SJSA1 (cell line): ENCODE results near the gene SERPINA9. TPM values are rescaled to one million over a fixed set of nuclear protein-coding genes. Genes with fewer than 3 reads are reported as not detected.
A peak's percentile ranks its signal among the peaks of the same experiment; 100 is the strongest.
"Not testable (repeated sequence)": the region's sequence is repeated elsewhere in the genome, so short reads cannot be mapped to it uniquely, and the experiment has no call there.

Source experiments
- DNase-seq, 2 experiments: peaks; one replicate each; pipeline ENCODE4 v3.0.0-alpha.2; 2015 to 2020; ENCODE audit warnings: low spot score in 2 of 2, low read depth in 1 of 2
- H3K27ac ChIP-seq: fragments of 250-450 bp; sonication (Bioruptor Pico); 2 replicates; pipeline ENCODE4 v1.5.1; 2020; ENCODE audit warnings: mild to moderate bottlenecking, moderate library complexity
- H3K27me3 ChIP-seq: fragments of 250-450 bp; sonication (Bioruptor Pico); replicated peaks from 2 replicates; pipeline ENCODE4 v1.5.1; 2020; ENCODE audit warnings: mild to moderate bottlenecking, moderate library complexity
- H3K36me3 ChIP-seq: fragments of 250-450 bp; sonication (Bioruptor Pico); 2 replicates; pipeline ENCODE4 v1.5.1; 2020; ENCODE audit warnings: mild to moderate bottlenecking
- H3K4me1 ChIP-seq: fragments of 250-450 bp; sonication (Bioruptor Pico); replicated peaks from 2 replicates; pipeline ENCODE4 v1.6.1; 2021; ENCODE audit warnings: mild to moderate bottlenecking
- H3K4me3 ChIP-seq: fragments of 250-450 bp; sonication (Bioruptor Pico); 2 replicates; pipeline ENCODE4 v1.5.1; 2020; ENCODE audit warnings: mild to moderate bottlenecking
- H3K9me3 ChIP-seq: fragments of 250-450 bp; sonication (Bioruptor Pico); replicated peaks from 2 replicates; pipeline ENCODE4 v1.5.1; 2020; ENCODE audit warnings: mild to moderate bottlenecking
- total RNA-seq: library from RNA; depleted of rRNA; stranded (reverse); fragments of >200 nt; shearing (Covaris generic); gene quantifications from 2 replicates; pipeline ENCODE4 v1.2.3, GENCODE V29; 2014

The SERPINA9 gene
- total RNA-seq, 1 experiment from 2014 or later: not detected

DNA sequence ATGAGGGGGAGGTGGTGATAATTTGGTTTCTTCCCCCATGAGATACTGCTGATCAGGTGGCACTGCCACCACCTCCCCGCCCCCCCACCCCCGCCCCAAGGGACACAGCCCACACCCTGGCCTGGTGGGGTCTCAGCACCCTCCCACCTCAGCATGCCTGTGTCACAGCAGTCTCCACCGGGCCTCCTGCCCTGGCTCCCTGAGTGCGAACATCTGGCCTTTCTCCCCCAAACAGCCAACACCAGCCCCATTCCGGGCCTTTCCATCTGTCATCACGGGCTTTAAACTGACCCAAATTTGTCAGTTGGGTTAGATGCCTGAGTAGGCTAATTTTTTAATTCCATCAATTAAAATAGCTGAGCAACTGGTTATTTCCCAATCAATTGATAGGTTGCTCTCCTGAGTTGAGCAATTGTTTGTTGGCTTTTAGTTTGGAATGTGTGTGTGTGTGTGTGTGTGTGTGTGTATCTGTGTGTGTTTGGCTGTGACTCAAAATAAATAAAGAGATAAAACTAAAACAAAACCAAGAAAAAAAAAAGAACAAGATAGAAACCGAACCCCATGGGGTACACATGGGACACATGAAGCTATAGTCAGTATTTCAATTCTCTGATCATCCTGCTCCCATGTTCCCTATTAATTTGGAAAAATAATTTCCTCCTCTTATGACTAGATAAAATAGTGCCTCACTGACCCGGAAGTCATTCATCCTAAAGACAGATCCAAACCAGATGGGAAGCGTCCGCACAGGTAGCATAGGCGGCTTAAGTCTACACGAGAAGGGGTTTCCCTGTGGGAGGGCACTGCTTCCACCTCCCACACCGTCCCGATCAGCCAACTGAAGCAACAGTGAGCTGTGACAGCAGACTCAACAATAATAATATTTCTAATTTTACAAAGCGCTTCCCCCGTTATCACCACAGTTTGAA, 25.9 kb upstream of the SERPINA9 start:
- no peak for DNase-seq

DNA sequence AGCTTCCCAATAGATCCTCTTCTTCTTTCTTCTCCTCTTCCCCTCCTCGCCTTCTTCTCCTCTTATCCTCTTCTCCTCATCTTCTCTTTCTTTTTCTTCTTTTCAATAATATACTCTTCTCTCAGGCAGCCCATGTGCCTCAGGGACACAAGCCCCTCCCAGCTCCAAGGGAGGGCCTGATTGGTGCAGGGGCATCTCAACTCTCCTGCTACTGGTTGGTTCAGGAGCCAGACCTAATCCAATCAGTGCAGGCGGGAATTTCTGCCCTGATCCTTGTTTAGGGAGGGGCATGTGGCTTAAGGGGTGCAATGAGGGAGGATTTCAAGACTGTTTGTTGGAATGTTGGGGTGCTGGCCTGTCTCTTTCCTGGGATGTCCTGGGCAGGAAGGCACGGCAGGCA, 24.3 kb upstream of the SERPINA9 start:
- H3K9me3 ChIP-seq: no peaks in the 10 kb centered on the region
- H3K4me3 ChIP-seq: no peak overlapping the region
- DNase-seq: no peak
- H3K36me3 ChIP-seq: no peaks in the 10 kb centered on the region
- H3K4me1 ChIP-seq: no peaks in the 10 kb centered on the region
- no peak overlapping the region for H3K27ac ChIP-seq
- no peaks in the 10 kb centered on the region for H3K27me3 ChIP-seq

More for the DNA sequence above, 25.9 kb upstream of the SERPINA9 start:
- no peaks in the 10 kb centered on the region for H3K36me3 ChIP-seq
- no peaks in the 10 kb centered on the region for H3K9me3 ChIP-seq
- H3K27me3 ChIP-seq: no peaks in the 10 kb centered on the region
- H3K4me3 ChIP-seq: no peak overlapping the region
- no peaks in the 10 kb centered on the region for H3K4me1 ChIP-seq
- H3K27ac ChIP-seq: no peak overlapping the region

DNA sequence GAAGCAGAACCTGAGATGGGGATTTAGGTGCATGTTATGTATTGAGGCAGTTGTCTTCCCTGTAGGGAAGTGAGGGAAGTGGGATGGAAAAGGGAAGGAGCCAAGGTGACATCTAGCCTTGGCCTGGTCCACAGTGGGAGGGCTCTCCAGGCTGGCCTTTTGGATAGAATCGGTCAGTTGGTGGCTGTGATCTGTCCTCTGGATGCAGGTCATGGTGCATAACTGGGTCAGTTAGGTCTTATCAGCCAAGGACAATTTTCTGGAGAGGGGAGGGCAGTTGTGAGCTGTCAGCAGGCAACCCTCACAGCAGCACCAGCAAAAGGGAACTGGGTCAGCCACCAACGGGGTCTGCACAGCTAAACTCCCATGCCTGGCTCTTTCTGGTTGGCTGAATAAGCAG, 23.7 kb upstream of the SERPINA9 start:
- Histone ChIP-seq H3K9me3 (no peaks in the 10 kb centered on the region), H3K36me3 (no peaks in the 10 kb centered on the region), H3K4me3 (no peak overlapping the region), H3K27ac (no peak overlapping the region), H3K4me1 (no peaks in the 10 kb centered on the region), H3K27me3 (no peaks in the 10 kb centered on the region)
- no peak for DNase-seq

DNA sequence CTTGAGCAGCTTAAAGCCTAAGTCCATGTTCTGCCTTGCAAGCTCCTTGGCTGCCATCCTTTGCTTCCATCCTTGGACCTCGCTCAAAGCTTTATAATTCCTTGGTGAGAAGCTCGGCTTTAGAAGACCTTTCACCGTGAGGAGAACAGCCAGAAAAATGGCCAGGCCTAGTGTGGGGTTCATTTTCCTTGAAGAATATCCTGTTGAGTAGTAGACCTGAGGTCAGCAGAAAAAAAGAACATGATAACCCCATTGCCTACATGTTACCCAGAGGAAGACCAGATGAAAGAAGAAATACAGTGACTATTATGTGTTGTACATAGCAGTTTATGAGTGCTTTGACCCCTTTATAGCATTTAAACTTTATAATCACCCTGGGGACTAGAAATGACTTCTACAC, 22.2 kb upstream of the SERPINA9 start:
- H3K4me1 ChIP-seq: no peaks in the 10 kb centered on the region
- no peaks in the 10 kb centered on the region for H3K27me3 ChIP-seq
- H3K4me3 ChIP-seq: no peak overlapping the region
- DNase-seq: no peak
- H3K36me3 ChIP-seq: no peaks in the 10 kb centered on the region
- no peaks in the 10 kb centered on the region for H3K9me3 ChIP-seq
- no peak overlapping the region for H3K27ac ChIP-seq

- H3K4me3 ChIP-seq: no peak overlapping the region
- DNase-seq: no peak
- no peaks in the 10 kb centered on the region for H3K36me3 ChIP-seq
- no peaks in the 10 kb centered on the region for H3K4me1 ChIP-seq
- no peaks in the 10 kb centered on the region for H3K27me3 ChIP-seq
- no peak overlapping the region for H3K27ac ChIP-seq
- no peaks in the 10 kb centered on the region for H3K9me3 ChIP-seq
These were observed 18.1 kb upstream of the SERPINA9 start for GRCh38 chr14:94494085-94494484.

- Histone ChIP-seq H3K36me3 (no peaks in the 10 kb centered on the region), H3K4me1 (no peaks in the 10 kb centered on the region; the same call in 1 of the 2 replicates), H3K27me3 (no peaks in the 10 kb centered on the region), H3K27ac (no peak overlapping the region), H3K9me3 (no peaks in the 10 kb centered on the region), H3K4me3 (no peak overlapping the region)
- DNase-seq: no peak
These were observed 15.5 kb upstream of the SERPINA9 start for GRCh38 chr14:94491511-94491910.

DNA sequence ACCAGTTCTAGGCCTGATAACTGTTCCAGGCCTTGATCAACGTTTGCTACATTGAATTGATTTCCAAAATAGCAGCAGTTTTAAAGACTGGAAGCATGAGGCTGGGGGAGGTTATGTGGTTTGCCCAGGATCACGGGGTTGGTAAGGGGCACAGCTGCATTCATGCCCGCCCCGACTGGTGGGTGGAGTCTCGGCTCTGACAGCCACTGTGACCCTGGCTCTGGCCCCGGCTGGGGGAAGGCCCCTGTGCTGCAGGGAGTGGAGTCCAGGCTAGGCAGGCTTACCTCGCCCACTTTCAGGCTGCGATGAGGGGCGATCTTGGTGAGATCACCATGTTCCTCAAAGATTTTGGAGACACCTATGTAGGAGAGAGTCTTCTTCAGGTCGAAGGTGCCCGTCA, 13.3 kb upstream of the SERPINA9 start:
- H3K27ac ChIP-seq: no peak overlapping the region
- no peaks in the 10 kb centered on the region; the same call in 1 of the 2 replicates for H3K4me1 ChIP-seq
- H3K4me3 ChIP-seq: no peak overlapping the region
- H3K27me3 ChIP-seq: no peaks in the 10 kb centered on the region
- DNase-seq: no peak
- H3K9me3 ChIP-seq: no peaks in the 10 kb centered on the region
- no peaks in the 10 kb centered on the region for H3K36me3 ChIP-seq

- no peak for DNase-seq
- H3K27me3 ChIP-seq: no peaks in the 10 kb centered on the region
- no peaks in the 10 kb centered on the region for H3K9me3 ChIP-seq
- H3K4me3 ChIP-seq: no peak overlapping the region
- H3K27ac ChIP-seq: no peak overlapping the region
- H3K36me3 ChIP-seq: no peaks in the 10 kb centered on the region
- H3K4me1 ChIP-seq: no peaks in the 10 kb centered on the region; the same call in 1 of the 2 replicates
These were observed 10.9 kb upstream of the SERPINA9 start for GRCh38 chr14:94486883-94487282.

- Histone ChIP-seq H3K27me3 (no peaks in the 10 kb centered on the region), H3K4me1 (no peaks in the 10 kb centered on the region; the same call in 1 of the 2 replicates), H3K27ac (no peak overlapping the region), H3K36me3 (no peaks in the 10 kb centered on the region), H3K9me3 (no peaks in the 10 kb centered on the region), H3K4me3 (no peak overlapping the region)
- DNase-seq: peak; percentile 52 to 57
These were observed 10.2 kb upstream of the SERPINA9 start for GRCh38 chr14:94485944-94486841.

GRCh38 chr14:94484481-94484880, 8.5 kb upstream of the SERPINA9 start:
- Histone ChIP-seq H3K4me1 (no peaks in the 10 kb centered on the region; the same call in 1 of the 2 replicates), H3K27me3 (no peaks in the 10 kb centered on the region), H3K4me3 (no peak overlapping the region), H3K36me3 (no peaks in the 10 kb centered on the region), H3K9me3 (no peaks in the 10 kb centered on the region), H3K27ac (no peak overlapping the region)
- DNase-seq: no peak

GRCh38 chr14:94483729-94484275, 7.8 kb upstream of the SERPINA9 start:
- no peaks in the 10 kb centered on the region; the same call in 1 of the 2 replicates for H3K4me1 ChIP-seq

DNA sequence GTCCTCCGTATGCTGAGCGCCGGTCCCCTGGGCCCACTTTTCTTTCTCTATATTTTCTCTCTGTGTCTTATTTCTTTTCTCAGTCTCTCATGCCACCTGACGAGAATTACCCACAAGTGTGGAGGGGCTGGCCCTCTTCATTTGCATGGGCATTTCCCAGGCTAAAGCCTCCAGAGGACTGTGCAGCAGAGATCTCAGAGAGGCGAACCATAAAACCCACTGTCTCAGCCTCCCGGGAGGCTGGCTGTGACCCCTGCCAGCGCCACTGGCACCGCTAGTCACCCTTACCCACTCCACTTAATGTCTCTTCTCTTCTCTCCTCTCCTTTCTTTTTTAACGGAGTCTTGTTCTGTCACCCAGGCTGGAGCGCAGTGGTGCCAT, 7.1 kb upstream of the SERPINA9 start:
- no peak overlapping the region for H3K27ac ChIP-seq
- H3K36me3 ChIP-seq: no peaks in the 10 kb centered on the region
- H3K27me3 ChIP-seq: no peaks in the 10 kb centered on the region
- H3K9me3 ChIP-seq: no peaks in the 10 kb centered on the region
- H3K4me3 ChIP-seq: no peak overlapping the region
- DNase-seq: no peak
- H3K4me1 ChIP-seq: no peaks in the 10 kb centered on the region; the same call in 1 of the 2 replicates

More at GRCh38 chr14:94483729-94484275, 7.8 kb upstream of the SERPINA9 start:
- no peaks in the 10 kb centered on the region for H3K9me3 ChIP-seq
- no peak overlapping the region for H3K4me3 ChIP-seq
- H3K27ac ChIP-seq: no peak overlapping the region
- H3K36me3 ChIP-seq: no peaks in the 10 kb centered on the region
- no peak for DNase-seq
- H3K27me3 ChIP-seq: no peaks in the 10 kb centered on the region

GRCh38 chr14:94482132-94483070, 6.4 kb upstream of the SERPINA9 start:
- H3K27ac ChIP-seq, H3K9me3 ChIP-seq, DNase-seq, H3K36me3 ChIP-seq, H3K27me3 ChIP-seq, H3K4me3 ChIP-seq, H3K4me1 ChIP-seq: not testable (repeated sequence)
